HG02623 (cell line): ENCODE measurements around the gene USP36.
"Not testable (repeated sequence)": the region's sequence is repeated elsewhere in the genome, so short reads cannot be mapped to it uniquely, and the experiment has no call there.

Experiments used
- ATAC-seq: cut with Tn5 transposase; IDR thresholded peaks from one replicate; pipeline ENCODE4 v1.9.1; 2021; ENCODE audit warnings: moderate library complexity; ENCODE audit not compliant: unreplicated experiment

The USP36 gene

DNA sequence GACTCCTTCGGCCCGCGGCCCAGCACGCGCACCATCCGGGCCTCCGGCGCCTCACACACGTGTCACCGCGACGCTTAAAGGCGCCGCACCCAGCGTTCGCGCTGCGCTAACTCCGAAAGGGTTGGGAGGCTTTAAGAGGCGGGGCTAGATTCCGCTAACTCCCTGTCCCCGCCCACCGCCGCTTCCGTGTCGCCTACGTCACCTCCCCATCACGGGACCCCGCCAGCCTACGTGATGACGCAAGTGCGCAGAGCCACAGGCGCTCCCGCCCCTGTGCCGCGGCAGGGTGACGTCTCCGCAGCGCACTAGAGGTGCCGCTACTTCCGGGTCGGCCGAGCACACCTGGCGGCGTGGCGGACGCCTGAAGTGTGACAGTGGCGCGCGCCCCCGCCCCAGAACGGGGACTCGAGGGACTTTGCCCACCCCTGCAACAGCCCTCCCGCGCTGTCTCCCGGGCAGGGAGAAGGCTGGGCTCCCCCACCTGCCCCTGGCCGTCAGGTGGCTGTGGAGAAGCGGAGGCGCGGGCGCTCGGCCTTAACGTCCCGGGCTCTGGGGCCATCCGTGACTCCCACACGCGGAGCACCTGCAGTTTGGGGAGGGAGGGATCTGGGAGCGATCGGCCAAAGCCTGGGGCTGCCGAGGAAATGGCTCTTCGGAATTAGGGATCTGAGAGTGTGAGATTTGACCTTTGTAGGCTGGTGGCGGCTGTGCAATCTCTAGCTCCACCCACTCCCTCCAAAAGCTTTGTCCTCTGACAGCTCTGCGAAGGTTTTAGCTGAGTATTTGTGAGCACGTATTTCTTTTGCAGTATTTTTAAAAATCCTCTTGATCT lies at the start of gene USP36:
TSS of gene USP36 (minus strand) at position 35 of the 832 bp plus-strand sequence. CDS start 4,451 bp downstream, outside the sequence.
- peak; percentile 83 for ATAC-seq

DNA sequence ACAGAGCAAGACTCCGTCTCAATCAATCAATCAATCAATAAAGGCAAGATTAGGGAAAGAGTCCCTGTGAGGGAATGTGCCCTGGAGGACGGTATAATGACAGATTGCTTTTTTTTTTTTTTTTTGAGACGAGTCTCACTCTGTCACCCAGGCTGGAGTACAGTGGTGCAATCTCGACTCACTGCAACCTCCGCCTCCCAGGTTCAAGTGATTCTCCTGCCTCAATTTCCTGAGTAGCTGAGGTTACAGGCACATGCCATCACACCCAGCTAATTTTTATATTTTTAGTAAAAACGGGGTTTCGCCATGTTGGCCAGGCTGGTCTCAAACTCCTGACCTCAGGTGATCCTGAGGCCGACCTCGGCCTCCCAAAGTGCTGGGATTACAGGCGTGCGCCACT lies 49.5 kb upstream of the USP36 start:
- ATAC-seq = not testable (repeated sequence)

DNA sequence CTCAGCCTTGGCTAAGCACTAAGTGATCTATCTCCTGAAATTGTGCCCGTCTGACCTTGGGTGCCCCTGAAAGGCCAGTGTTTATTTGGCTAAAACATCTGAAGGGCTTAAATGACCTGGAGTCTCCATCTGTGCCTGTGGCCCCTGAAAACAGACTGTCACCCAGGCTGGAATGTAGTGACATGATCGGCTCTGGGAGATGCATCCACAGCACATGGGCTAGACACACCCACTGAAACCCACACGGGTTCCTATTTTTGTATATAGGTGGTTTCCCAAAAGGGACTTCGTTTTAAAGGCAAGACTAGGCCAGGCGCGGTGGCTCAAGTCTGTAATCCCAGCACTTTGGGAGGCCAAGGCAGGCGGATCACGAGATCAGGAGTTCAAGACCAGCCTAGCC lies 48.9 kb upstream of the USP36 start:
- ATAC-seq = no peak

DNA sequence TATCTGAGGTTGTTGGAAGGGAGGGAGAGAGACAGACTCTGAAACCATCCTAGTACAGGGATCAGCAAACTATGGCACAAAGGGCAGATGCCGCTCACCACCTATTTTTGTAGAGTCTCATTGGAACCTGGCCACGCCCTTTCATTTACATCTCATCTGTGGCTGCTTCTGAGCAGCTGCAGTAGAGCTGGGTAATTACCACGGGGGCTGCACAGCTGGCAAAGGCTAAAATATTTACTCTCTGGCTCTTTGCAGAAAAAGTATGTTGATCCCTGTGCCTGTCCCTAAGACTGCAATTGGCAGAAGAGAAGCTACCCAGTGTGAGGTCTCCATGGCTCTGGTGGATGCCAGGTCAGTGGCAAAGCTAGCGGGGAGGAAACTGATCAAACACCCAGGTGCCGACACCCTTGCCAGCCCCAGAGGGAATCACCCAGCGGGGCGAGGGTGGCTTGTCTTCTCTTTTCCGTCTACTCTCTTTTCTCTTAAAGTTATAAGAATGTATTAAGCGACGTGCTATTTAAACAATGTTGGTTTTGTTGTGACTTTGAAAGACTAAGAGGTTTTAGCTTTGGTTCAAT lies 48.4 kb upstream of the USP36 start:
- ATAC-seq = no peak

DNA sequence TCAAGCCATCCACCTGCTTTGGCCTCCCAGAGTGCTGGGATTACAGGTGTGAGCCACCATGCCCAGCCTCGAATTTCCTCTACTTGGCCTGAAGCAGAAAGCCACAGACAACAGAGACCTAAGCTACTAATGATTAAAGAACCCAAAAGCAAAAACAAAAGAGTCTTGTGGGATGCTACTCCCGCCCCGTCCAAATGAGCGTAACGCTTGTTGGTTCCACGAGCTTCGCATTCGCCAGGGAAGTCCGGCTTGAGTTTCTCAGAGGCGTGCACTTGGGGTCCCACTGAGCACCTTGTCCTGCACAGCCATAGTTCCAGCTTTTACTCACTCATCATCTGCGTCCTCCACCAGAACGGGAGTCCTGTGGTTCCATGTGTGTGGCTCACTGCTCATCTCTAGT lies 46.3 kb upstream of the USP36 start:
- no peak for ATAC-seq

DNA sequence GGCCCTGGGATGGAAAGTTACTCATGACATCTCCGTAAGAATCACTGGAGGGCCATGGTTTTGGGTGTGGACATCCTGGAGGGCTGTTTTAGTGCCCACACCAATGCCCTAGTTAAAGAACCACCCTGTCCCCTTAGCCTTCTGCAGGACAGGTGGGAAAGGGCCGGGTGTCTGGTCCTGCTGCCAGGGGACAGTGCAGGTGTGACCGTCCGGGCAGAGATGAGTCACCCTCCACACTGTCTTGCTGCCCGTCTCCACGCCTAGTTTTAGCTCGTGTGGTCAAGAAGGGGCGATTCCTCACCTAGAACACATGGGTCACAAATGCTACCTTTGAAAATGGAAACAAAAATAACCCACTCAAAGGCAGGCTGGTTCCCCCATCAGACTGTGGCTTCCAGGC lies 45.3 kb upstream of the USP36 start:
- no peak for ATAC-seq

DNA sequence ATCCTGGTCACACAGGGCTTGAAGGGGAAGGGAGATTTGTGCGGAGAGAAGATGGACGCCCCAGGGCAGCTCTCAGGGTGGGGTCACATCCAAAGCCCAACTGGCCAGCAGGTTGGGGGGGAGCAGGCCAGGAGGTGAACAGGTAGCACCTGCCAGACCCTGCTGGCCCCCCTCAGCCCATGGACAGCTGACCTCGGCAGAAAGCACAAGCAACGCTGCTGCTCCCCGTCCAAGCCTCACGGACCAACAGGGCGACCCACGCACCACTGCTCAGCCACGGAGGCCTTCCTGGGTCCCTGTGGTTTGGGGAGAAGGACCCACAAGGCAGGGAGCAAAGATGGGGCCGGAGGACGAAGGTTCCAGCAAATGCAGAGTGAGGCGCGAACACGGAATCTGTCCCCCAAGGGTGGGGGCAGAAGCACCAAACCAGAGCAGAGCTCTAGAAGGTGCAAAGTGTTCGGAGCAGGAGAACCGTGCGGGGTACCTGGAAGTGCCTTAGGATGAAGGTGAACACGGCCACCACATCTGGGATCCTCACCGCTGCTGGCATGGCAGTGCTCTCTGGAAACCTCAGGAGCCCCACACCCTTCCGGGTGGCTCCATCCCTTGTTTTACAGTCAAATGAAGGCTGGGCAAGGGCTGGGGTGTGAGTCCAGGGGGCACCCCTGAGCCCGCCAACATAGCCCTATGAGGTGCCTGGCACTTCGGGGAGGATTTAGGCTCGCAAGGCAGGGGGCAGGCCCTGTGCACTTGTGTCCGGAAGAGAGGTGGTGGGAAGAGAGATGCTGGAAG lies 44.5 kb upstream of the USP36 start:
- no peak for ATAC-seq

DNA sequence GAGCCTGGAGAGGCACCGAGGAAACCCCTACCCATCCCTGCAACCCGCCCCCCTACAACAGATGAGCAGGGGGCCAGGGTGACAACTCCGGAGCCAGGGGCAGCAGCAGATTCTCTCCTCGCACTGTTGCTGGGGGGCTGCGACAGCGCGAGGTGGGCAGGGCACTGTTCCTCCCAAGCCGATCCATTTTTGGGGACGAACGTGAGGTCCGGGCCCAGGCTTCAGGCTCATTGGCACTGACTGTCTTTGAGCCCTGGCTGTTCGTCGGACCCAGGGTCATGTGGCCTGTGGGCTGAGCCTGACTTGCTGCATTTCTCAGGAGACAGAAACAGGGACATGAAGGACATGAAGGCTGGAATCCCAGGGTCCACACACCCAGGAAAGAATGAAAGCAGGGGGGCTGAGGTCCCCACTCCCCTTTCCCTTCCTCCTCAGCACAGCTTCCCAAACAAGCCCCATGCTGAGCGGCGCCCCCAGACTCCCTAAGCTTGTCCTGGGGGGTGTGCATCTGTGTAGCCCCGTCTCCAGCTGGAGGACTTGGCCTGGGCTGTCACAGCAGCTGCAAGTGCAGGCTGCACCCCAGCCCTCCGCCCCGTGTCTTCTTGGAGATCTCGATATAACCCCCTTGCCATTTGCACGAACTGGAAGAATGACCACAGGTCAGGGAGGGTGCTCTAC lies 43.7 kb upstream of the USP36 start:
- no peak for ATAC-seq

DNA sequence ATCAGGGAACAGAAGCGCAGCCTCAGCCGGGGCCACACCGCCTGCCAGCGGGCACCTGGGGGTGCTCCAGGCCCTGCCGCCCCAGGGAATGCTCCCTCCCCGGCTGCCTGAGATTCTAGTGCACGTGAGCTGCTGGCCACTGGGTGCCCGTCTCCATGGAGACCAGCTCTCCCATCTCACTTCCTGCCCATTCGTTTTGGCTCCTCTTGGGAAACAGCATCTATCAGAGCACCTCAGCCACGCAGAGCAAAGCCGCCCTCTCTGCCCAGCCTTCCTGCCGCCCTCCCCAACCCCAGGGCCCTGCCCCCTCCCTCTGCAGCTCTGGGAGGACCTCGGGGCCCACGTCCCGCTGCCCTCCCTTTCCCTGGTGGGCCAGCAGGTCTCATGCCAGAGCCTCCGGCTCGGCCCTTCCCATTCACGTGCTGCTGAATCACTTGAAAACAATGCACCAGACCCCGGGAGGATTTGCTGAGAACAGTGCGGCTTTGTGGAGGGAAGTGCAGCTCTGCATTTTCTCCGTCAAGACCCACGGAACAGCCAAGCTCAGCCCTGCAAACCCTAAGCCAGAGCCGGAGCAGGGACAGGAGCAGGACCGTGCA lies 43.0 kb upstream of the USP36 start:
- no peak for ATAC-seq

DNA sequence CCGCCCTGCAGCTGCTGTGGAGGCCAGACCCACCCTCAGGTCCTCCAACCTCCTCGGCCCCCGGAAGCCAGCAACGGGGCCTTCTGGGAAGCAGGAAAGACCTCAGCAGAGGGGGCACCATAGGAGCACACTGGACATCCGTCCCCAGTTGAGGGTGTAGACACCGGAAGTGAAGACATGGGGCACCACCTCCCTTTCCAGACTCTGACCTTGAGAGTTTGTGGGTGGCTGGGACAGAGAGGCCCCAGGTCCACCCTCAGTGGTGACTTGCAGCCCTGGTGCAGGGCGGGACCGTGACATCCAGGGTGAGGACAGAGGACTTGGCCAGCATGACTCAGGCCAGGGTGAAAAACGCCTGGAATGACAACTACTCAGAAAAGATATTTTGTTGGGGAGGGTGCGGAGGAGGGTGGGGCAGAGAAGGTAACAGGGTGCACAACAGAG lies 42.5 kb upstream of the USP36 start:
- ATAC-seq = no peak

DNA sequence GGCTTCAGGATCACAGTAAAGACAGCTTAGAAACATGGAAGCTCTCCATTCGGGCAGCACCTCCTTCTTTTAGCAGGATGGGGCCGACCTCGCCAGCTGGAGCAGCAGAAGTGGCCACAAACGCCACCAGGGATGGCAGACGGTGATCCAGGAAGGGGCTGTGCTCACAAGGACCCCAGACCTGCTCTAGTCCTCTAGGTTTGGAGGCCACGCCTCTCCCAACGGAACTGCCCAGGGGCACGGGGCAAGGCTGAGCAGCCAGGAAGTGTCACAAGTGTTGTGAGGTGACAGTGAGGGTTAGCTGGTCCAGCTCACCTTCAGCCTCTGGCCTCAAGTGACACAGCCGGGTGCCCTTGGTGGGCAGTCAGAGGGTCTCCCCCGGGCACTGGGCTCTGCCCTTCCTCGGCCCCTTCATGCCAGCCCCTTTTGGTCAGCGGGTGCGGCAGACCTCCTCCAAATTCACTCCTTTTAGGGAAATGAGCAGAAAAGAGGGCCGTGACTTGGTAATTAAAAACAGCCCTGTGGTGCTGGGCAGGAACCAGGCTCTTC lies 42.0 kb upstream of the USP36 start:
- no peak for ATAC-seq

DNA sequence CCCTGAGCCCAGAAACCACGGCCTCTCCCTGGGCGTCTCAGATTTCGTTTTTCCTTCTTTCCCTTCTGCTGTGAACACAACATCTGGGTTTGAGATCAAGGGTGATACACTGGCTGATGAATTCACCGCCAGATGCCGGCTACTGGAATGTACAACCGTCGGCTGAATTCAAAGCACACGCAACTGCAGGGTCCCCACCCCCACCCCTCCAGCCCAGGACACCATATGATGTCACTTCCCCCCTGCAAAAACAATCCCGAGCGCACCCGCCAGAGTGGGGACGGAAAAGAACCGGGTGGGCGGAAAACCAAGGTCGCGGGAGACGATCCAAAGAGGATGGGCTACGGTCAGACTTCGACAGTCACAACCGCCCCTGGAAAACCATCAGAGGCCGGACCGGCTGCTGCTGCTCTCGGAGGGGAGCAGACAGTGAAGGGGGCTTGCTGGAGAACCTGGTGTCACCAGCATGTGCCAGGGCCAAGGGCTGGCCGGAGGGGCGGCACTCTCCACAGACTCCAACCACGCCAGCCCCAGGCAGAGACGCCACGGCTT lies 39.1 kb upstream of the USP36 start:
- ATAC-seq = no peak

DNA sequence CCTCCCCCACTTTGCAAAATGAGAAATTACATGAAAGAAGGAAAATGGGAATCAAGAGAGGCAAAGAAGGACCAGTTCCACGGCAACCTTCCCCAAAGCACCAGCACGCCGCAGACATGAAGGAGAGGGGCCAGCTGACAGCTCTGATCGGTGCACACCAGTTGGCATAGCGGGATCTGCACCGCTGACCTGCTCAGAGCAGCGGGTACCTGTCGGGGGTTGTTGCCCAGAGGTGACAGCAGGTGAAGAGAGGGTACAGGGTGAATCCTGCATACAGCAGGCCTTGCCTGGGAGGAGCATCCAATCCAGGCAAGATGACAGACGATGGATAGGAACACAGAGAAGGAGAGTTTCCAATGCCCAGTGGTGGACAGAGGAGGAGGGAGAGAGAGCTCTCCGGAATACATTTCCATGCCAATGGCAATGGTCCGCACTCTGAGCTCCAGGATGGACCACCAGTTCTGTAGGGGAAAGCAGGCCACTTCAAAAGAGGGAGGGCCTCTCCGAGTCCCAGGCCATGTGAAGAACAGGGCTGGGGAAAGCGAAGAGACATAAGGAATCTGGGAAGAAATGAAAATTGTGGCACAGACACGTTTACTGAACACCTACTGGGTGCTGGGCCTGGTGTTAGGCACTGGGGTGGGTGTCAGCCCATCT lies 38.4 kb upstream of the USP36 start:
- no peak for ATAC-seq

DNA sequence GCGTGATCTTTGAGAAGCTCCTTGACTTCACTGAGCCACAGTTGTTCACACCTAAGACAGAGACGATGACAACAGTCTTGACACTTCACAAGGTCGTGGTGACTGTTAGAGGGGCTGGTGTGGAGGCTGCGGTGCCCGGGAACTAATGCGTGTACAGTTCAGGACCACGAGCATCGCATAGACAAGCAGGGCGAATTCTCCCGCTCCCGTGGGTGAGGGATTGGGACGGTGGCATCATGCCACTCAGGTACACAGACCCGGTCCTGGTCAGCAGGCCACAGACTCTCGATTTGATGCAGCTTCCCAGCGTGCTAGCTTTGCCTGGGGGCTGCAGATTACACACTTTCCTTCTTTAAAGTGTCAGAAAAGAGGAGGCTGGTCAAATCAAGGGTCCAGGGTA lies 37.6 kb upstream of the USP36 start:
- ATAC-seq = no peak

DNA sequence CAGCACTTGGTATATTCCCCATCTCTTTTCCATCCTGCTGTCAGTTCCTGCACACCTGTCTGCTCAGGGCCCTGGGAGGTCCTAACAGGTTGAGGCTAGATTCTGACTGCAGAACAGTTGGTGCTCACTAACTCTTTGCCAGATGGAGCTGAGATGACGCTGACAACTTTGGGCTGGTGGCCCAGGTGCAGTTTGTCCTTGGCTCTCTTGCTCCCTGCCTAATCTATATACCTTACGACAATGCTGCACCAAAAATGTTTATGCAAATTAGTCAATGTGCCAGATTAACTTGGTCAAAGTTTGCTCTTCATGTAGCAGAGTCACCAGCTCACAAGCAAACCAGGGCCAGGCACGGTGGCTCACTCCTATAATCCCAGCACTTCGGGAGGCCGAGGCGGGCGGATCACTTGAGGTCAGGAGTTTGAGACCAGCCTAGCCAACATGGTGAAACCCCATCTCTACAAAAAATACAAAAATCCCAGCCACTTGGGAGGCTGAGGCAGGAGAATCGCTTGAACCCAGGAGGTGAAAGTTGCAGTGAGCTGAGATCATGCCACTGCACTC lies 36.4 kb upstream of the USP36 start:
- not testable (repeated sequence) for ATAC-seq

DNA sequence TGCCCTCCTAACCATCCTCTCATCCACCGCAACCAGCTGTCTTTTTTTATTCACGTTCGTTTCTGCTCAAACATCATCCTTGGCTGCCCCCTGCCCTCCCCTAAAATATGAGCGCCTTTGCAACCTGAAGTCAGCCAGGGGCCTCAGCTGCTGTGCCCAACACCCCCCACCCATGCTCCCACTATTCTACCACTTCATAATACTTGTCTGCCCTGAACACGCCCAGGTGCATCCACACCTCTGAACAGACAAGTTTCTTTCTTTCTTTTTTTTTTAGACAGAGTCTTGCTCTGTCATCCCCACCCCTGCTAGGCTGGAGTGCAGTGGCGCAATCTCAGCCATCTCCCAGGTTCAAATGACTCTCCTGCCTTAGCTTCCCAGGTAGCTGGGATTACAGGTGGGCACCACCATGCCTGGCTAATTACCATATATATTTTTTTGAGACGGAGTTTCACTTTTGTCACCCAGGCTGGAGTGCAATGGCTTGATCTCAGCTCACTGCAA lies 35.5 kb upstream of the USP36 start:
- no peak for ATAC-seq

DNA sequence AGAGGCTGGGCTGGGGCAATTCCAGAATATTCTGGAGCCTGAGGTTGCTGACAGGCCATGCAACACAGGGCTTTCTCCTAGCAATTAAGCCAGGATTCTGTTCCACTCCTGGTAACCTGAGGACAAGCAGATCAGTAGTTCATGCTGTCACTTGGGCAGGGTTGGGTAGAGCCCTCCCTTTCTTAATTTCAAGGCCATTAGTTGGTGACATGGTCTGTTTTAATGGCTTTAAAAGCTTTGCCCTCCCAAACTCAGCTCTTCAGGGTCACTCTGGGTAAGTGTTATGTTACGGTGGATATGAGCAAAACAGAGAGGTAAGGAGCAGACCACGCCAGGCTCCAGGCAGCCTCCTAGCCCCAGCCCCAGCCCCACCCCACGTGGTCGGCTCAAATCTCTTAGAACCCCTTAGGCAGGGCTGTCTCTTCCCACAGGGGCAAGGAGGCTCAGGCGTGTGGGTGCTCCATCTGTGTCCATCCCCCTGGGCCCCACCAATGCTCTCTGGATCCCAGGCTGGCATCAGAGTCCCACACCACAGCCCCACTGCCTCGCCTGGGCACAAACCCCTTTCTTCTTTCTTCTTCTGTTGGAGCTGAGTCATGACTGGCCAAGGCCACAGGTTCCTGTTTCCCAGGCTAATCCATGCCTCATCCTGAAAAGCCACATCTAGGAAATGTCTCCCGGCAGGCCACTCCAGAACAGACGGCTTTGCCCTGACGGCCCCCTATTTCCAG lies 34.9 kb upstream of the USP36 start:
- ATAC-seq = no peak

DNA sequence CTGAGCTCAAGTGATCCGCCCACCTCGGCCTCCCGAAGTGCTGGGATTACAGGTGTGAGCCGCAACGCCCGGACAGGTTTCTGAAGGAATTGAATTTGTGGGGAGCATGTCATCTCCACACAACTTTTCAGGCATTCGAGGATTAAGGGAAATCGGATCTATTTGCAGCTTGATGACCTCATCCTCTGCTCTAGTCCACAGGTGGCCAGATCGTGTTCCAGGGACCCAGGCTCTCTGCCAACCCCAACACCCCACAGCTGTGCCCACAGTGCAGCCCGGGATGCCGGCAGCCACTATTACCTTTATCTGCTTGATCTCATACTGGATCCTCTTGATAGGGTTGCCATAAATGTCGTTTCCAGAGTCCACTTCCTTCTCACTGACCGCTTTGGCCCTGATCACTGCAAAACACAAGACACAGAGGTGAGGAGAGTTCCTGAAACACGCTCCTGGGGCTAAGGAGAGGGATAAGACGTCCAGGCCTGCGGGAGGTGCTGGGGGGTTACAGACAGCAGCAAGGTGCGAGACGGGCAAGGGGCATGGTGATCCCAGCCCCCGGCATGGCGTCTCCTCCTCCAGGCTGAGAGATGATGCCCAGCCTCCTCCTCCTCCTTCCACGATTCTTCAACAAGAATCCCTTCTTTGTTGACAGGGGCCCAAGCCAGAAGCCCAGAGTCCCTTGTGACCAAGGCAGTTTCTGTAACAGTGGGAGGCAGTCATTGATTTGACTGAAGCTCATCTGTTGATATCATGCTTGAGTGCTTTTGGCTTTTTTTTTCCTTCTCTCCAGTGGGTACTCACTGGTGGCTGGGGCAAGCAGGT lies 33.1 kb upstream of the USP36 start:
- ATAC-seq = no peak
